B cell (primary cell): ENCODE measurements around the gene EYS.

Source experiments
- EZH2 ChIP-seq: IDR thresholded peaks from 2 replicates; pipeline ENCODE4 v1.6.1; 2012; ENCODE audit warnings: borderline replicate concordance, low read depth, mild to moderate bottlenecking, moderate library complexity, low read length; ENCODE audit not compliant: insufficient read depth, poor library complexity, severe bottlenecking
- TF ChIP-seq, protein P1 (sequence below): fragments of 200-600 bp; IDR thresholded peaks from one replicate; pipeline ENCODE4 v1.8.0; 2022; ENCODE audit warnings: antibody characterized with exemption, mild to moderate bottlenecking

GRCh38 chr6:63716169-63716568 is 1990.9 kb downstream of the EYS start:
- TF ChIP-seq, protein P1, sequence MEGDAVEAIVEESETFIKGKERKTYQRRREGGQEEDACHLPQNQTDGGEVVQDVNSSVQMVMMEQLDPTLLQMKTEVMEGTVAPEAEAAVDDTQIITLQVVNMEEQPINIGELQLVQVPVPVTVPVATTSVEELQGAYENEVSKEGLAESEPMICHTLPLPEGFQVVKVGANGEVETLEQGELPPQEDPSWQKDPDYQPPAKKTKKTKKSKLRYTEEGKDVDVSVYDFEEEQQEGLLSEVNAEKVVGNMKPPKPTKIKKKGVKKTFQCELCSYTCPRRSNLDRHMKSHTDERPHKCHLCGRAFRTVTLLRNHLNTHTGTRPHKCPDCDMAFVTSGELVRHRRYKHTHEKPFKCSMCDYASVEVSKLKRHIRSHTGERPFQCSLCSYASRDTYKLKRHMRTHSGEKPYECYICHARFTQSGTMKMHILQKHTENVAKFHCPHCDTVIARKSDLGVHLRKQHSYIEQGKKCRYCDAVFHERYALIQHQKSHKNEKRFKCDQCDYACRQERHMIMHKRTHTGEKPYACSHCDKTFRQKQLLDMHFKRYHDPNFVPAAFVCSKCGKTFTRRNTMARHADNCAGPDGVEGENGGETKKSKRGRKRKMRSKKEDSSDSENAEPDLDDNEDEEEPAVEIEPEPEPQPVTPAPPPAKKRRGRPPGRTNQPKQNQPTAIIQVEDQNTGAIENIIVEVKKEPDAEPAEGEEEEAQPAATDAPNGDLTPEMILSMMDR = no peak
- no peak for TF ChIP-seq EZH2
